ENCODE measurements around the gene GPR18.

GRCh38 chr13:99289674-99290337 lies 31.6 kb upstream of the GPR18 start:
- TF ChIP-seq CTCF (conservative IDR thresholded peaks at IDR 0.05; ENCODE audit: low read depth, low read length) (no peak), EZH2 (IDR thresholded peaks at IDR 0.05; ENCODE audit: borderline replicate concordance, low read depth, low read length, poor library complexity, severe bottlenecking) (no peak)
